Activated CD8-positive, alpha-beta memory T cell treated with anti-CD3 and anti-CD28 coated beads for 4 hours (primary cell): ENCODE data around the gene RASA3.

Experiments used
- DNase-seq, 2 donors: peaks; one replicate each; pipeline ENCODE4 v3.0.0-alpha.2; 2020; ENCODE audit warnings: low read depth in 2 of 2

RASA3 gene

DNA sequence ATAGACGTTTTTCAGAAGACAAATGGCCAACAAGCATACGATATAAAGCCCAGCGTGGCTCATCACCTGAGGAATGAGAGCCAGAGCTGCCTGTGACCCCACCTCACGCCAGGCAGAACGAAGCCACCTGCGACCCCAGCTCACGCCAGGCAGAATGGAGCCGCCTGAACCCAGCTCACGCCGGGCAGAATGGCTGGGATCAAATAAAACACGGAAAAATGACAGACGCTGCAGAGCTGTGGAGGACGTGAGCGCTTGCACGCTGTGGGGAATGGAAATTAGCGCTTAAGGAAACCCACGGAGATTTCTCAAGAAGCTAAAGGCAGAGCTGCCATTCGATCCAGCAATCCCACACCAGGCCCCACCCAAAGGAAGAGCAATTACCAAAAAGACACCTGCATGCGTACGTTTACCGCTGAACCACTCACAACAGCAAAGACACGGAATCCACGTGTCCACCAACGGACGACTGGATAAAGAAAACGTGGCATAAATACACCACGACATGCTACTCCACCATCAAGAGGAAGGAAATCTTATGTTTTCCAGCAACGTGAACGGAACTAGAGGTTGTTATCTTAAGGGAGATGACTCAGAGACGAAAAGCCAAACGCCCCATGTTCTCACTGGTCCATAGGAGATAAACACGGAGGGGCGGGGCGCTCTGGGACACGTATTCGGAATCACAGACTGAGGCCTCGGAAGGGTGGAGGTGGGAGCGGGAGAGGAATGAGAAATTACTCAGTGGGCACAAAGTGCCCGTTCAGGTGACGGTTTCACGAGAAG is 127.8 kb downstream of the RASA3 start:
- no peak for DNase-seq

- no peak for DNase-seq
Observed at GRCh38 chr13:114002771-114003321, 129.6 kb downstream of the RASA3 start.

DNA sequence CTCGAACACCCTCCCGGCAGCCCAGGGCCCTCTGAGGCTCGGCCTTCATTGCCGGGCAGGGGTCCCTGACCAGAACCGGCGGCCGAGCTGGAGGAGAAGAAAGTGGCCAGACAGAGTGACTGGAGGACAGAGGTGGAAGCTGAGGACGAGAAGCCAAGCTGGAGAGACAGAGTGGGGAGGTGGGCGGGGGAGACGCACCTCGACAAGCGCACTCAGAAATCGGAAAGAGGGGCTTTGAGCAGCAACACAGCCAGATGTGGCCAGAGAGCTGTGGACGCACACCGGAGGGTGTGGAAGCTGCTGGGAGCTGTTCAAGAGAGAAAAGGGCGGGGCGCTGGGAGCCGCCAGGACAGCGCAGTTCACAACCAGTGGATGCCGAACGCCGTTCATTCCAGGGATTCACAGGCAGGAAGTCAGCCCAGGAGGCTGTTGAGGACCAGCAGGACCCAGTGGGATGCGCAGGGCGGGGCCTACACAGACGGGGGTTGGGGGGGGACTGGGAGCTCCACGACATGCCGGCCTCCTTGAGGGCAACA is 130.3 kb downstream of the RASA3 start:
- no peak for DNase-seq

GRCh38 chr13:114001331-114002008 is 131.0 kb downstream of the RASA3 start:
- no peak for DNase-seq

GRCh38 chr13:114000151-114001040 is 132.0 kb downstream of the RASA3 start:
- no peak for DNase-seq

- no peak for DNase-seq
Observed at GRCh38 chr13:113999618-113999910, 132.9 kb downstream of the RASA3 start.

DNA sequence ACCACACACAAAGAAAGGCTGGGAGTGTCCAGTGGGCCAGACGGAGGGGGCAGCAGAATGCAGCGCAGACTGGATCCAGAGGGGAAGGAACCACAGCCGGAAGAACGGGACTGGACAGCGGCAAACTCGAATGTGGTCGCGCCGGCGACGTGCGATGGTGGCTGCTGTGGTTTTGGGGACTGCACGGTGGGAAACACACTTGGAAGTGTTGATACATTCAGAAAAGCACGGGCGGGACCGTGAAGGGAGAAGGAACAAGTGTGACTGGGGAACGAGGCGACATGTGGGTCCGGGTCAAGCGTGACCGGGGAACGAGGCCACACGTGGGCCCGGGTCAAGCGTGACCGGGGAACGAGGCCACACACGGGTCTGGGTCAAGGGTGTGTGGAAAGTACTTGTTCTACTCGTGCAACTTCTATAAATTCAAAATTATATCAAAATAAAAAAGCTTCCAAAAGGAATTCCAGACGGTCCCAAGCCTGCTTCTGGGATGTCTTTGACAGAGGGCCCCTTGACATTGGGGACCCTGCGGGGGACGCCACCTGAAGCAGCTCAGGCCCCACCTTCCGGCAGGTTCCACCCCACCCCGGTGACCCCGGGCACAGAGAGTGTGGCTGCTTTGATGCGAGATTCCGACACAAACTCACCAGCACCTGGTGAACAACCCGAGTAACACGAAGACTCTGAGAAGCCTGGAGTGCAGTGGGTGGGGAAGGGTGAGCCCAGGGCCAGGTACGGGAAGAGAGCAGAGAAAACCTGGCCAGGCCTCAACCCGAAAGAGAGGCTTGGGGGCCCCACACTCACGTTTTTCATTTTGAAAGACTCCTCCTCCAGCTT is 133.4 kb downstream of the RASA3 start:
- no peak for DNase-seq

DNA sequence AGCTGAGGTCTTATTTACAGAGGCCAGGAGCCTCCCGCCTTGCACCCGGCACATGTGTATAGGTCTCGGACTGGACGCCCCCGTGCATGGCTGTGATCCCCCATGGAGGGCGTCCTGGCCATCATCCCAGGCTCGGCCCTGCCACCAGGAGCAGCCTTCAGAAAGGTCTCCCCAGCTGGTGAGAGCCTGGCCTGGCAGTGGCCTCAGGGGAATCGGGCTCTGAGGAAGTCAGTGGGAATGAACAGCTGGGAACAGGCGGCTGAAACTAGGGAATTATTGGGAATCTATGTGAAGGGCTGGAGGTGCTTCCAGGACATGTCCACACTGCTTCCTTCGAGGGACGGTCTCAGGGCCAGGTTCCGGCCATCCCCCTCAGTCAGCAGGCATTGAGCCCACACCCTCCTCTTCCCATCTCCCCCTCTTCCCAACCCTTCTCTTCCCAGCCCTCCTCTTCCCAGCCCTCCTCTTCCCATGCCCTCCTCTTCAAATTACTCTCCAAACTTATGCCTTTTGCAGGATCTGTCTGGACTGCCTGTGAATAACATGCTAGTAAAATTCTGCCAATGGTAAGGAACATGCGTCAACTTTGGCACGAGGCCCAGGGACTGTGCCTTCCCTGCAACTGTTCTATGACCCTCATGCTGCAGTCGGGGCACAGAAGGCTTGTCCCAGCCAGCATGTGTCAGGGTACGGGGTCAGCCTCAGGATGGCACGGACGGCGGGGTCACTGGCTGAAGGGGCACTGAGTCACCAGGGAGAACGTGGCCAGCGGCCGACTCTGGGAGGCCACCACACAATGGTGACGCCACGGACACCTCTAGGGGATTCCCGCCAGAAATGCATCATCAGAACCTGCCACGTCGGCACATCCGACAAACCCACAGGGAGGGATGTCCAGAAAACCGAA is 134.3 kb downstream of the RASA3 start:
- DNase-seq = no peak

DNA sequence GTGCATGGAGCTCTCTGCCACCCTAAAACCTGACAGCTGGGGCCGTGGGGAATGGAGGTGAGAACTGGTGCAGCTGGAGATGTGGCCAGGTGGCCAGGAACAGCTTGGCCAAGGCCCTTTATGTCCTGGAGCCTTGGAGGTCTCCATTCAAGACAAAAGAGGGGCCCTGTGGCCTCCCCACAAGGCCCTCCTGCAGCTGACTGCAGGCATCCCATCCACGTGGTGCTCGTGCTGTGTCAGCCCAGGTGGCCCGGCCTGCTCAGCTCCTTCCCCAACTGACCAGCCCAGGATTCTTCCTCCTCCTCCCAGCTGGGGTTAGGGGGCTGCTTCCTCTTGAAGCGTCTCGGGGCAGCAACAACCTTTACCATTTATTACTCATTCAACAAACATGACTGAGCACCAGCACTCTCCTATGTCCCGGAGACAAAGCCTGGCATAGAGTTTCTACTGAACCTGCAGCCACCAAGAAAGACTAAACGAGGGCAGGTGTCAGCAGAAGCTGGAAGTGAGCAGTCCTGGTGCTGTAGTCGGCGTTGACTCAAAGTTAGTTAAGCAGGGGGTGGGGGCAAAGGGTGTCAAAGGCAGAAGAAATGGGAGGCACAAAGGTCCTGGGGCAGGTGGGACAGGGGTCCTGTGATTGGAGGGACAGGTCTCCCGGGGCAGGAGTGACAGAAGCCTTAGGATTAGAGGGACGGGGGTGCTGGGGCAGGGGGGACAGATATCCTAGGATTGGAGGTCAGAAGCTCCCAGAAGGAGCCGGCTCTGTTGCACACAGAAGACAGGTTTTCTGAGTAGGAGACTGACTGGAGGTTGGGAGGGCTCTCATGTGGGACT is 135.3 kb downstream of the RASA3 start:
- no peak for DNase-seq

GRCh38 chr13:113996081-113996911 is 136.1 kb downstream of the RASA3 start:
- no peak for DNase-seq

GRCh38 chr13:113995051-113995601 is 137.3 kb downstream of the RASA3 start:
- DNase-seq = no peak

DNA sequence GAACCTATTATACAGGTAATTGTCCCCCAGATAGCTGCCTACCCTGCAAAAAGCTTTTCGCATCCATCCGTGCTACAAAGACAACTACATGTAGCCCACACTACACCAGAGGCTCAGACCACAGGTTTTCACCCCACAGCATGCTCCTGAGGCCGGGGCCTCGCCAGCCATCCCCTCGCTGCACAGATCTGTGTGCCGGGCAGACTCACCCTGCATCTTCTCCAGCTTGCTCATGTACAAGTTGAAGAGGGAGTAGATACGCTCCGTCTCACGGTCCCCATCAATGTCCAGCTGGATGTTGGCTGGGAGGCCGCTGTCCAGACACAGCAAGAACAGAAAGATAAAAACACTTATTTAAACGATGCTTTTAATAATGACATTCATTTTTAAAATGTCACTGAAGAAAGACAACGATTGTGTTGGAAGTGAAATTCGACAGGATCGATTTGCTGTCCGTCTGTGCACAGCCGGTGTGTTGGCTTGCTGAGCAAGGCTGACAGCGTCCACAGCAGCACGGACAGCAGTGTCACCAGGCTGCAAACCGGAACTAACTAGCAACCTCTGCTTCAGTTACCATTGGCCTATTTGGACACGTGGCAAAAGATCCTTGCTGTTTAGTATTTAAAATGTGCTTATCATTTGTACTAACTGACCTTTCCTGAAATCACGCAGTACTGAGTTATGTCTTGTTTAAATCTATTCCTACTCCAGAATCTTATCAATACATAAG is 140.0 kb downstream of the RASA3 start:
- DNase-seq = no peak

- DNase-seq = no peak
Observed at GRCh38 chr13:113991676-113992179, 140.7 kb downstream of the RASA3 start.

GRCh38 chr13:113991191-113991669 is 141.2 kb downstream of the RASA3 start:
- DNase-seq = no peak

DNA sequence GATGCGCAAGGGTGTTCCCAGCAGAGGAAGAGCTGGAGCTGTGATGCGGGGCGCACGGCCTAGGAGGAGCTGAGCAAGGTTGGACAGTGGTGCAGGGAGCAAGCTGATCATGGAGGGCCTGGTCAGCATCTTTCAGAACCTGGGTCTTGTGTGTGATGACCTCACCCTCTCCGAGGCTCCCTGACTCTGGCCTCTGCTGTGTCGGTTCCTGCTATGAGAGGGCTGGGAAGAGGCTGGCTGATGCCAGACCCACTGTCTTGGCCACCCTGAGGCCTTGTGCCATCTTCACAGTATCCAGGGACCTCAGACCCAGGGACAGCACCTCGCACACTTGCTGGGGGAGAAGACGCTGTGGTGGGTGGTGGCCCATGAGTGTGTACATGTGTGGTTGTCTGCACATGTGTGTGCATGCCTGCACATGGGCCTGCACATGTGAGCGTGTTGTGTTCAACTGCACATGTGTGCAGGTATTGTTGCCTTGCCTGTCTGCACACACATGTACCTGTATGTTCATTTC is 142.0 kb downstream of the RASA3 start:
- DNase-seq = no peak

DNA sequence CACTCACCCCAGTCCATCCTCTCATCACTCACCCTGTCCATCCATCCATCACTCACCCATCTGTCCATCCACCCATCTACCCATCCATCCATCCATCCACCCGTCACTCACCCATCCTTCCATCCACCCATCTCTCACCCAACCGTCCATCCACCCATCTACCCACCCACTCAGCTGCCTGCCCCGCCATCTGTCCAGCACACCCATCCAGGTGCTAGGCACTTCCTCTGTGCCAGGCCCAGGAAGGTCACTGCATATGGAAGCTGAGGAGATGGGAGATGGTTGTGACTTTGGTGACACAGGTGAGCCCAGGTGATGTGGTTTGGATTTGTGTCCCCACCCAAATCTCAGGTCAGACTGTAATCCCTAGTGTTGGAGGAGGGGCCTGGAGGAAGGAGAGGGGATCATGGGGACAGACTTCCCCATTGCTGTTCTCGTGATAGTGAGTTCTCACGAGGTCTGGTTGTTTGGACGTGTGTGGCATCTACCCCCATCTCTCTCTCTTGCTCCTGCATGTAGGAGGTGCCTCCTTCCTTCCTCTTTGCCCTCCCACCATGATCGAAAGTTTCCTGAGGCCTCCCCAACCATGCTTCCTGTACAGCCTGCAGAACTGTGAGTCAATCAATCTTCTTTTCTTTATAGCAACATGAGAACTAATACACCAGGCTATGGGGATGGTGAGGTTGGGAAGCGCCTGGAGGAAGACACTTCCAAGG is 142.7 kb downstream of the RASA3 start:
- no peak for DNase-seq
